Uterus (tissue), 4 donors: ENCODE measurements around the gene CHMP1B. TPM values are rescaled to one million over a fixed set of nuclear protein-coding genes. Genes with fewer than 3 reads are reported as not detected.

Experiments used
- DNase-seq, 2 donors: peaks; one replicate each; pipeline ENCODE4 v3.0.0-alpha.2; 2019 to 2020
- H3K27ac ChIP-seq, 2 donors: fragments of 200-600 bp; sonication (generic); 1 replicate in 1 of 2; 2 replicates in 1 of 2; pipeline ENCODE4 v1.5.1; 2016 to 2018
- H3K27me3 ChIP-seq, 2 donors: fragments of 200-600 bp; sonication (generic); one replicate each; pipeline ENCODE4 v1.5.1; 2018 to 2019; ENCODE audit warnings: control low read depth in 1 of 2
- H3K36me3 ChIP-seq, 2 donors: fragments of 200-600 bp; sonication (generic); one replicate each; pipeline ENCODE4 v1.5.1; 2019; ENCODE audit warnings: control low read depth in 1 of 2
- H3K4me1 ChIP-seq, 2 donors: fragments of 200-600 bp; sonication (generic); one replicate each; pipeline ENCODE4 v1.5.1; 2018 to 2019; ENCODE audit warnings: control low read depth in 1 of 2
- H3K4me3 ChIP-seq, 2 donors: fragments of 200-600 bp; sonication (generic); 1 replicate in 1 of 2; 2 replicates in 1 of 2; pipeline ENCODE4 v1.5.1; 2018 to 2019; ENCODE audit warnings: mild to moderate bottlenecking in 1 of 2
- H3K9me3 ChIP-seq, 2 donors: fragments of 200-600 bp; sonication (generic); one replicate each; pipeline ENCODE4 v1.5.1; 2019; ENCODE audit warnings: control low read depth in 1 of 2
- POLR2A ChIP-seq, 2 donors: fragments of 450-650 bp; IDR thresholded peaks; one replicate each; pipeline ENCODE4 v1.6.1; 2016; ENCODE audit warnings: antibody characterized with exemption in 2 of 2, mild to moderate bottlenecking in 1 of 2, moderate library complexity in 1 of 2
- intact Hi-C: fragments of 100-400 bp; cut with DNase I; formaldehyde crosslinking; loops from one replicate; pipeline ENCODE4 v1.15.1; 2023; ENCODE audit warnings: low total_unique reads
- total RNA-seq, 4 donors: library from RNA; depleted of rRNA in 3 of 4; stranded (reverse); fragments of >200 nt in 3 of 4; gene quantifications; one replicate each; pipeline versions ENCODE4 v1.1.0 to v1.2.4, GENCODE V29; 2014 to 2023
- TF ChIP-seq, protein P1 (sequence below), 4 experiments: fragments of 200-600 bp in 2 of 4; fragments of 450-650 bp in 2 of 4; sonication (generic) in 2 of 4; IDR thresholded peaks; one replicate each; pipeline ENCODE4 v1.5.1; 2016 to 2019; ENCODE audit warnings: antibody characterized with exemption in 4 of 4, mild to moderate bottlenecking in 2 of 4, moderate library complexity in 1 of 4
- donor health status: DM: yes; HTN: yes; CAD: no.

The CHMP1B gene
- total RNA-seq, 4 donors from 2014 or later: 8.2 to 65.0 (median 17.5) TPM

GRCh38 chr18:11871501-11871900 lies 20.3 kb downstream of the CHMP1B start:
- Histone ChIP-seq H3K9me3 (no peaks in the 10 kb centered on the region), H3K36me3 (no peaks in the 10 kb centered on the region), H3K27me3 (no peaks in the 10 kb centered on the region), H3K4me3 (no peak overlapping the region), H3K4me1 (no peaks in the 10 kb centered on the region), H3K27ac (no peak overlapping the region)
- no peak for DNase-seq
- TF ChIP-seq, protein P1, sequence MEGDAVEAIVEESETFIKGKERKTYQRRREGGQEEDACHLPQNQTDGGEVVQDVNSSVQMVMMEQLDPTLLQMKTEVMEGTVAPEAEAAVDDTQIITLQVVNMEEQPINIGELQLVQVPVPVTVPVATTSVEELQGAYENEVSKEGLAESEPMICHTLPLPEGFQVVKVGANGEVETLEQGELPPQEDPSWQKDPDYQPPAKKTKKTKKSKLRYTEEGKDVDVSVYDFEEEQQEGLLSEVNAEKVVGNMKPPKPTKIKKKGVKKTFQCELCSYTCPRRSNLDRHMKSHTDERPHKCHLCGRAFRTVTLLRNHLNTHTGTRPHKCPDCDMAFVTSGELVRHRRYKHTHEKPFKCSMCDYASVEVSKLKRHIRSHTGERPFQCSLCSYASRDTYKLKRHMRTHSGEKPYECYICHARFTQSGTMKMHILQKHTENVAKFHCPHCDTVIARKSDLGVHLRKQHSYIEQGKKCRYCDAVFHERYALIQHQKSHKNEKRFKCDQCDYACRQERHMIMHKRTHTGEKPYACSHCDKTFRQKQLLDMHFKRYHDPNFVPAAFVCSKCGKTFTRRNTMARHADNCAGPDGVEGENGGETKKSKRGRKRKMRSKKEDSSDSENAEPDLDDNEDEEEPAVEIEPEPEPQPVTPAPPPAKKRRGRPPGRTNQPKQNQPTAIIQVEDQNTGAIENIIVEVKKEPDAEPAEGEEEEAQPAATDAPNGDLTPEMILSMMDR (IDR thresholded peaks at IDR 0.05): no peak
- no peak for TF ChIP-seq POLR2A (IDR thresholded peaks at IDR 0.05)
- intact Hi-C loops: no loop called here

GRCh38 chr18:11872479-11873136 lies 21.4 kb downstream of the CHMP1B start:
- H3K27me3 ChIP-seq: no peaks in the 10 kb centered on the region
- intact Hi-C loops: no loop called here
- H3K27ac ChIP-seq: no peak overlapping the region
- TF ChIP-seq, protein P1 (IDR thresholded peaks at IDR 0.05): no peak
- TF ChIP-seq POLR2A (IDR thresholded peaks at IDR 0.05): no peak
- no peak for DNase-seq
- H3K9me3 ChIP-seq: no peaks in the 10 kb centered on the region
- H3K4me3 ChIP-seq: no peak overlapping the region
- no peaks in the 10 kb centered on the region for H3K36me3 ChIP-seq
- no peaks in the 10 kb centered on the region for H3K4me1 ChIP-seq

GRCh38 chr18:11873670-11874340 lies 22.6 kb downstream of the CHMP1B start:
- intact Hi-C loops: no loop called here
- Histone ChIP-seq H3K27me3 (no peaks in the 10 kb centered on the region), H3K9me3 (no peaks in the 10 kb centered on the region), H3K4me1 (no peaks in the 10 kb centered on the region), H3K36me3 (no peaks in the 10 kb centered on the region), H3K27ac (no peak overlapping the region), H3K4me3 (no peak overlapping the region)
- no peak for DNase-seq
- TF ChIP-seq POLR2A (IDR thresholded peaks at IDR 0.05): no peak
- TF ChIP-seq, protein P1 (IDR thresholded peaks at IDR 0.05): no peak

DNA sequence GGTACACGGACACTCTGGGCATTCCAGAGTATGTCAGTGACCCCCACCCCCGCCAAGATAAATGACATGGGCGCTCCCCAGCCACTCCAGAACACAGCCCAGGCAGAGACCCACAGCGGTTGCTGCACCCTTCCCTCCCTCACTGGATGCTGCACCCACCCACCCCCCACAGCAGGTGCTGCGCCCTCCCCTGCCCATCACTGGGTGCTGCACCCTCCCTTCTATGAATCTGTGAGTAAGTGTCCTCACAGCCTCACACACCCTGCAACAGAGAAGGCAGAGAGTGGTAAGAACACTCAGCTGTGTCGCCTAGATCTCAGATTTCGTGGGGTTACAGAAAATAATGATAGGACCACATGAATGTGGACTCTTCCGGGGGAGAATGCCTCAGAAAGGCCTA lies 23.5 kb downstream of the CHMP1B start:
- Histone ChIP-seq H3K9me3 (no peaks in the 10 kb centered on the region), H3K27ac (no peak overlapping the region), H3K36me3 (no peaks in the 10 kb centered on the region), H3K4me3 (no peak overlapping the region), H3K4me1 (no peaks in the 10 kb centered on the region), H3K27me3 (no peaks in the 10 kb centered on the region)
- DNase-seq: no peak
- intact Hi-C loops: no loop called here
- TF ChIP-seq POLR2A (IDR thresholded peaks at IDR 0.05): no peak
- TF ChIP-seq, protein P1 (IDR thresholded peaks at IDR 0.05): no peak

GRCh38 chr18:11877497-11878135 lies 26.4 kb downstream of the CHMP1B start:
- no peak for DNase-seq
- Histone ChIP-seq H3K36me3 (no peaks in the 10 kb centered on the region), H3K4me3 (no peak overlapping the region), H3K4me1 (no peaks in the 10 kb centered on the region), H3K27ac (no peak overlapping the region), H3K27me3 (no peaks in the 10 kb centered on the region), H3K9me3 (no peaks in the 10 kb centered on the region)
- intact Hi-C loops: no loop called here
- no peak for TF ChIP-seq POLR2A (IDR thresholded peaks at IDR 0.05)
- TF ChIP-seq, protein P1 (IDR thresholded peaks at IDR 0.05): no peak
